ENCODE data around the gene MTA3. TPM values are rescaled to one million over a fixed set of nuclear protein-coding genes. Genes with fewer than 3 reads are reported as not detected.
A peak's percentile ranks its signal among the peaks of the same experiment; 100 is the strongest.

MTA3 gene
- polyA plus RNA-seq, 4 donors = 57.4 to 76.6 (median 72.0) TPM

- DNase-seq (ENCODE audit: low read depth in 4 of 4, low spot score in 3 of 4) = no peak
Measured at GRCh38 chr2:42771546-42772153, 203.2 kb downstream of the MTA3 start.

DNA sequence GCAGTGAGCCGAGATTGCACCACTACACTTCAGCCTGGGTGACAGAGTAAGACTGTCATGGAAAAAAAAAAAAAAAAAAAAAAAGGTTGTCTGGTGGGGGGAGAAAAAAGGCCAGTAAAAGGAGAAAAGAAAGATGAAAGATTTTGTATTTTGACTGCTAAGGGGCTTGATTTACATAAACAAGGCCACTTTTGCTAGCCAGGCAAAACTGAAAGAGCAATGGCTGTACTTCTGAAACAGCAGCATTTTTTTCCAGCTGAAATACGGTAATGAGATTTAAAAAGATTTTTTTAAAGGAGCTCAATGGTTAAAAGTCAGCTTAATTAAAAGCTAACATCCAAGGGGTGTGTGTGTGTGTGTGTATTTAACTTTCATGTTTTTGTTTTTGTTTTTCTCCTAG is 206.8 kb downstream of the MTA3 start:
- no peak for DNase-seq (ENCODE audit: low read depth in 4 of 4, low spot score in 3 of 4)

- DNase-seq (ENCODE audit: low read depth in 4 of 4, low spot score in 3 of 4) = no peak
Measured at GRCh38 chr2:42775810-42776209, 207.4 kb downstream of the MTA3 start.

- DNase-seq (ENCODE audit: low read depth in 4 of 4, low spot score in 3 of 4) = no peak
Measured at GRCh38 chr2:42777883-42778805, 209.7 kb downstream of the MTA3 start.

GRCh38 chr2:42781181-42781580 is 212.7 kb downstream of the MTA3 start:
- DNase-seq (ENCODE audit: low read depth in 4 of 4, low spot score in 3 of 4) = no peak

DNA sequence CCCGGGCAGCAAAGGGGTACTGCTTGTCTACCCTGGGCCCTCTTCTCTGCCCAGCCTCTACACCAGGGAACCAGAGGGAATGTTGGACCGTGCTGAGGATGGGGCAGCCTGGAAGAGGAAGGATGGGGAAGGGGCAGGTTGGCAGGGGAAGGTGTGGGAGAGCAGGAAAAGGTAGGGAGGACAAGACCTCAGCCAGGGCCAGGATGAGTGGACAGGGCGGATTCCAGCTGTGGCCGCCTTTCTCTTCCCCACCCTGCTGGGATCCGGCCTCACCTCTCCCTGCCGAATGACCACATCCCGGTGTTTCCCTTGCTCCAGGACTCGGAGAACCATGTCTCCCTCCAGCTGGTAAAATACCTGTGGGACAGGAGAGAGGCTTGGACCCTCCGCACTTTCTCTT is 215.1 kb downstream of the MTA3 start:
- no peak for DNase-seq (ENCODE audit: low read depth in 4 of 4, low spot score in 3 of 4)

DNA sequence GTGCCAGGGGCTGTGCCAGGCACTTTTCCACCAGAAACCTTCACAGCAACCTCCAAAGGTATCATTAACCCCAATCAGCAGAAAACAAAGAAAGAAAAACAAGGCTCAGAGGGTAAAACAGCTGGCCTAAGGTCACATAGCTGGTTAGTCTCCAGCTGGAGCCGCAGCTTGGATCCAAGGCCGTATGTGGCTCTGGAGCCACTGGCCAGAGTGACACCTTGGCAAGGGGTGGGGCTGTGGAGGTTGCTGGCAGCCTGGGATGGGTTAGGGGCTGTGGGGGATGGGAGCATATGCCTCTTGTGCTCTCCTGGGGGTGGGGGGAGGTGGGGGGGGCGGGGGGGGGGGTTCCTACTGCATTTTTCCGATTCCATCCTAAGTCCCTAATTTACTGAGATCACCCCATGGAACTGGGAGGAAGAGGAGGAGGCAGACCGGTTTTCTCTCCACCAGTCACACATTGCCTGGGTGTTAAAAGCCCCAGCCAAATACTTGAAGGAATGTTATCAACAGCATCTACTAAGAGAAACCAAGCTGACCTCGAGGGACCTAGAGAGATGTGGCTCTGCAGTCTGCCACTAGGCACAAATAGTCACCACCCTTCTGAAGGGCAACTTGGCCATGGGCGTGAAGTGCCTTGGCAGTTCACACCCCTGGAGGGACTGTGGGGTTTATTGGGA is 215.9 kb downstream of the MTA3 start:
- no peak for DNase-seq (ENCODE audit: low read depth in 4 of 4, low spot score in 3 of 4)

DNA sequence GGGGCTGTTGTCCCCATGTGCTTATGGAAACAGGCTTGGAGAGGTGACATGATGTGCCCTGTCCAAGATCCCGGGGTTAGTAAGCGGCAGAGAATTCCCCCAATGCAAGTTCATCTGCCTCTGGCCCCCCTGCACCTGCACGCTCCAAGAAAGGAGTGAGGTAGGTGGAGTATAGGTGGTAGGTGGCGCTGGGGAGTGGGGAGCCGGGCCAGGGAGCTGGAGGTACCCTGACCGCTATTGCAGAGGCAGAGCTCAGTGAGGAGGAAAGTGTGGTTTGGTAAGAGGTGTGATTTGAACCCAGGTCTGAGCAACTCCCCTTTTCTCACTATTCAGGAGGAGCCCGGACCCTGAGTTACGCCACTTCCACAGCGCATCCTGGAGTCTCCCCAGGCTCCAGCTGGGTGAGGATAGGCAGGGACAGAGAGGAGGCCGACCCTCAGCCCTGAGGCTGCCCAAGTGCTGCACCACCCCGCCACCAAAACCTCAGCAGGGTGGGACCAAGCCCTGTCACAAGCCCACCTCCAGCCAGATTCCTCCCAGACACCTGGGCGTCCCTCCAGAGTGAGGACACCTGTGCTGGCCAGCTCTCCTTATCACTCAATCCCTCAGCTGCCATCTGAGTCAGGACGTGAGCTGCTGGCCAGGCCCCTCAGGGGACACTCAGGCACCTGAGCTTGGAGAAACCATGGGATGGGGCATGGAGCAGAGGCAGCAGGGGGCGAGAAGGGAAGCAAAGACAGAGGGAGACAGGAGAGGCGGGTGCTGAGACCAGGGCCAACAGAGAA is 218.3 kb downstream of the MTA3 start:
- no peak for DNase-seq (ENCODE audit: low read depth in 4 of 4, low spot score in 3 of 4)

DNA sequence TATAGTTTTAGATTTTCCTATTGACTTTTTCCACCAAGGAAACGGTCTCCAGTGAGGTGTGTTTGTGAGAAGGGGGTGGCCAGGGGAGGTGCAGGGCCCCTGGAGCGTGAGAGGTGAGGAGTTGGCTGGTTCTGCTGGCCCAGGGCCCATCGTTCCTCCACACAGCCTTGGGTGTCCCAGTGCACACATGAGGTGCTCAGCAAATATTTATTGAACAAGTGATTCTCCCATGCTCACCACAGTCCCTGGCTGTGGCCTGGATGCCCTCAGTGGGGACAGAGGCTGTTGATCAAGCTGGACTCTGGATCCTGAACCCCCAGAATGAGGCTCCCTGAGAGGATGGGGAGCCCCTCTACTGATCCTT is 219.0 kb downstream of the MTA3 start:
- no peak for DNase-seq (ENCODE audit: low read depth in 4 of 4, low spot score in 3 of 4)

- no peak for DNase-seq (ENCODE audit: low read depth in 4 of 4, low spot score in 3 of 4)
Measured at GRCh38 chr2:42787788-42788477, 219.5 kb downstream of the MTA3 start.

DNA sequence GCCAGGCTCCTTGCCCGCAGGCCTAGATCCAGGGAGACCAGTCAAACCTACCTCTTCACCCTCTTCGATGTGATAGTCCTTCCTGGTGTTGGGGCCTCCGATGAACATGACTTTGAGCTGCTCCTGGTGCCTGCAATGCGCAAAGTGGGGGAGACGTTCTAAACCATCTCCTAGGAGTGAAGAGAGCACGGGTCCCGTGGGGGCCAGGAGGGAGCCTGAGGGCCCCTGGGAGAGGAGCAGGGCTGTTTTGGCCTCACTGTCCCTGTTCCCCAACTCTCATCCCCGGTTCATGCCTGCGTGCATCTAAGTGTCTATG is 220.0 kb downstream of the MTA3 start:
- no peak for DNase-seq (ENCODE audit: low read depth in 4 of 4, low spot score in 3 of 4)

- no peak for DNase-seq (ENCODE audit: low read depth in 4 of 4, low spot score in 3 of 4)
Measured at GRCh38 chr2:42788882-42789281, 220.4 kb downstream of the MTA3 start.

GRCh38 chr2:42789751-42790150 is 221.3 kb downstream of the MTA3 start:
- no peak for DNase-seq (ENCODE audit: low read depth in 4 of 4, low spot score in 3 of 4)

- no peak for DNase-seq (ENCODE audit: low read depth in 4 of 4, low spot score in 3 of 4)
Measured at GRCh38 chr2:42791606-42792005, 223.2 kb downstream of the MTA3 start.

DNA sequence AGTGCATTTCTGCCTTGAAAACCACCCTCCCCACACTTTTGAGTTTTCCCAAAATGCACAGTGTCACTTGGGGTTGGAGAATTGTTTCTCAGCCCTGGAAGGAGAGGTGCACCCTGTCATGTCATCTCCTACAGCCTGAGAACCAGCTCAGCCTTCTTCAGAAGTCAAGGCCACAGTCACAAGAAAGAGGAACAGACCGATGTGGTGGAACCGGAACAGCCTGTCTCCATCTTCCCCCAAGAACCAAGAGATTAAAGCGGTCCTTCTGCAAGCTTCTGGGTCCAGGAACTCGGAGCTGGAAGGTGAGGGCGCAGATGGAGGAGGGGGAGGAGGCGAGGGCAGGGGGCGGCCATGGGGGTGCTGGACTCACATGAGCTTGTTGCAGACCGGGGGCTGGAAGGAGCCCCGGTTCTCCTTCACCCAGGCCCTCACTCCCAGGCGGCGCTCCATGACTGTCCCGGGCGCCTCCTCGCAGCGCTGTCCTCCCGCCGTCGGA is 223.7 kb downstream of the MTA3 start:
- DNase-seq (ENCODE audit: low read depth in 4 of 4, low spot score in 3 of 4) = no peak

GRCh38 chr2:42792583-42793333 is 224.3 kb downstream of the MTA3 start, which contains the start of gene HAAO:
HAAO (minus strand) TSS chr2:42792583; CDS start chr2:42792536, 47 bp downstream.
- peak in 2 of 4 donors; percentile 50 to 63 for DNase-seq (ENCODE audit: low read depth in 4 of 4, low spot score in 3 of 4)

DNA sequence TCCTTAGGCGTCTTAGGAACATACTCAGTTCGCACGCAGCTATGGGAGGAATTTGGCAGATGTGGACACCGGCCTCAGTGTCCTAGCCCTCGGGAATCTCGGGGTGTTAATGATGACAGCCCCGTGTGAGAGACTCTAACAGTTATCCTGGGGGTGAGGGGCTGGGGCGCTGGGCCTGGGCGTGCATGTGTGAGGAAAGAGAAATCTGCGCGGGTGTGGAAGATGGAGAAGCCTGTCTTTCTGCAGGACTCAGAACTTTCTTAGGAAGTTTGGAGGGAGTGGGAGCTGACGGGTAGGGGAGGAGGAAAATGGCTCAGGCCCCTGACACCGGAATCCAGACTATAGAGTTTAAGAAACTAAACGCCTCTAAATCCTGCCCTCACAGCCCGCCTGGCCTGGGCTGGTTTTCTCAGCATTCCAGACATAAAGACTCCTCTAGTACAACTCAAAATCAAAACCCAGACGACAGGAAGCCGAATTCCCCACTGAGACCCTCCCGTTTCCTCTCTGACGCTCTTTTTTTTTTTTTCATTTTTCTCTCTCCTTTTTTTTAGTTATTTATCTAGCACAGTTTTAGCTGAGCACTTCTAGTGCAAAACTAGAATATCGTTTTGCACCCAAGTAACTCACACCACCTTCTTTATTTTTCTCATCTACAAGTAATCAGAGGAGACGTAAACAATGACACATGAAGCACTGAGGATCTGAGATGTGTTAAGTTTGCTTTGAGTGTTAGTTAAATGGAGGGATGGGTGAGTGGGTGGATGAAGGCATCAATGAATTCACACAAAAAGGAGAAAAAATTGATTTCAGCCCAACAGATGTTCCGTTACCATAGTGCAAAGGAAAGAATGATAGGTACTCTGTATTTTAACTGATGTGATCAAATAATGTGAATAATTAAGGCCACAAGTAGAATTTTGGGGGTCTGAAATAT is 225.2 kb downstream of the MTA3 start:
- DNase-seq (ENCODE audit: low read depth in 4 of 4, low spot score in 3 of 4) = peak in 1 of 4 donors; percentile 56

Measured in right renal pelvis (tissue), 4 donors.